Smooth muscle cell (in vitro differentiated cells): ENCODE measurements around the gene STYXL1. TPM values are rescaled to one million over a fixed set of nuclear protein-coding genes. Genes with fewer than 3 reads are reported as not detected.

Experiments
- DNase-seq: peaks from one replicate; lab custom pipeline; 2025; ENCODE audit not compliant: unreplicated experiment; lab: John Stamatoyannopoulos, UW
- H2AFZ ChIP-seq: fragments of 200-600 bp; sonication (generic); 2 replicates; pipeline ENCODE4 v1.6.0; 2016; ENCODE audit warnings: antibody characterized with exemption, low read depth, mild to moderate bottlenecking
- H3F3A ChIP-seq: fragments of 200-600 bp; sonication (generic); 2 replicates; pipeline ENCODE4 v1.6.0; 2017; ENCODE audit warnings: antibody characterized with exemption, low read depth
- H3K27ac ChIP-seq: fragments of 200-600 bp; sonication (generic); 2 replicates; pipeline ENCODE4 v1.5.1; 2016; ENCODE audit warnings: low read depth, mild to moderate bottlenecking
- H3K27me3 ChIP-seq: fragments of 200-600 bp; sonication (generic); 2 replicates; pipeline ENCODE4 v1.6.1; 2016; ENCODE audit warnings: low read depth, mild to moderate bottlenecking
- H3K36me3 ChIP-seq: fragments of 200-600 bp; sonication (generic); 2 replicates; pipeline ENCODE4 v1.5.1; 2016; ENCODE audit warnings: low read depth
- H3K4me1 ChIP-seq: fragments of 200-600 bp; sonication (generic); 2 replicates; pipeline ENCODE4 v1.5.1; 2016; ENCODE audit warnings: low read depth
- H3K4me2 ChIP-seq: fragments of 200-600 bp; sonication (generic); 2 replicates; pipeline ENCODE4 v1.6.0; 2016; ENCODE audit warnings: mild to moderate bottlenecking
- H3K4me3 ChIP-seq: fragments of 200-600 bp; sonication (generic); 2 replicates; pipeline ENCODE4 v1.5.1; 2016; ENCODE audit warnings: mild to moderate bottlenecking
- H3K79me2 ChIP-seq: fragments of 200-600 bp; sonication (generic); 2 replicates; pipeline ENCODE4 v1.6.0; 2016; ENCODE audit warnings: low read depth, mild to moderate bottlenecking
- H3K9ac ChIP-seq: fragments of 200-600 bp; sonication (generic); 2 replicates; pipeline ENCODE4 v1.6.0; 2016; ENCODE audit warnings: low read depth
- H3K9me3 ChIP-seq: fragments of 200-600 bp; sonication (generic); replicated peaks from 2 replicates; pipeline ENCODE4 v1.5.1; 2016; ENCODE audit warnings: low read depth
- H4K20me1 ChIP-seq: fragments of 200-600 bp; sonication (generic); 2 replicates; pipeline ENCODE4 v1.6.0; 2016; ENCODE audit warnings: low read depth
- WGBS: methylation state at CpG from one replicate; pipeline ENCODE4 v1.1.7; 2016; ENCODE audit warnings: low lambda C conversion rate; 5-methylcytosine and 5-hydroxymethylcytosine counted together
- polyA plus RNA-seq: library from polyadenylated mRNA; unstranded; fragments of >200 nt; fragmentation: Nextera tagmentation; extraction: Ambion mirVana; gene quantifications from 2 replicates; pipeline ENCODE4 v1.2.1, GENCODE V29; 2016
- total RNA-seq: library from RNA; depleted of rRNA; stranded (reverse); fragments of >200 nt; gene quantifications from 2 replicates; pipeline ENCODE4 v1.2.3, GENCODE V29; 2014
- TF ChIP-seq, protein P1 (sequence below): fragments of 200-600 bp; sonication (generic); IDR thresholded peaks from 2 replicates; pipeline ENCODE4 v1.5.1; 2017; ENCODE audit warnings: borderline replicate concordance, mild to moderate bottlenecking, antibody characterized with exemption; ENCODE audit not compliant: insufficient read depth, poor library complexity, severe bottlenecking

Gene STYXL1
- total and polyA plus RNA-seq, 2 experiments from 2014 or later, result 75.6 to 84.0 TPM

DNA sequence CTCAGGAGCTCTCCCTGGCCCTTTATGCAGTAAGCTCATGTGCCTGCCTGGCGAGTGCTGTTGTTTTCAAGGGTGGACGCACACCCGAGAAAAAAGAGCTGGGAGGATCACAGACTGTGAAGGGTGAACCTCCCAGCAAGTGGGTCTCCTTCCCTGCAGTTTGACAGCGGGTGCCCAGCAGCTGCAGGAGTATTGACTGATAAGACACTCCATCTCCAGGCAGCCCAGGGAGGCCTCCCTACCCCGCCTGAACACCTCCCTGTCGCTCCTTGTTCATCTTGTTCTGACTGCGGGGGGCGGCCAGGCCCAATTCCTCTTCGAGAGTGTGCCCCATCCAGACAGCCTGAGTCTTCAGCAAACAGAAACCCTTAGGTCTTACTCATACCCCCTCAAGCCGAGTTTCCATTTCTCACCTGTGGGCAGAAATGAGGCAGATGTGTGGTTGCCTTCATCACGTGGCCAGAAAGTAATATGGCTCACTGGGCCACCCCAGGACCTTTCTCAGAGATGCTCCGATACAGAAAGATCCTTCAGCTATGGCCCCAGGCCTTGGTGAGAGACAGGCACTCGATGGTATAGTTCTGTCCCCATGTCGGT lies 17.3 kb upstream of the STYXL1 start:
- H3K4me2 ChIP-seq, result no peak overlapping the region
- no peak overlapping the region for H2AFZ ChIP-seq
- no peak for DNase-seq
- no peak overlapping the region for H3K27ac ChIP-seq
- no peaks in the 10 kb centered on the region for H4K20me1 ChIP-seq
- WGBS, result 94% methylated on average over 14 of the region's 14 CpGs
- no peaks in the 10 kb centered on the region for H3K27me3 ChIP-seq
- H3K9ac ChIP-seq, result no peak overlapping the region
- H3K36me3 ChIP-seq, result no peaks in the 10 kb centered on the region
- no peaks in the 10 kb centered on the region for H3K4me1 ChIP-seq
- no peaks in the 10 kb centered on the region for H3K79me2 ChIP-seq
- no peak overlapping the region for H3K4me3 ChIP-seq
- H3K9me3 ChIP-seq, result no peaks in the 10 kb centered on the region
- TF ChIP-seq, protein P1, sequence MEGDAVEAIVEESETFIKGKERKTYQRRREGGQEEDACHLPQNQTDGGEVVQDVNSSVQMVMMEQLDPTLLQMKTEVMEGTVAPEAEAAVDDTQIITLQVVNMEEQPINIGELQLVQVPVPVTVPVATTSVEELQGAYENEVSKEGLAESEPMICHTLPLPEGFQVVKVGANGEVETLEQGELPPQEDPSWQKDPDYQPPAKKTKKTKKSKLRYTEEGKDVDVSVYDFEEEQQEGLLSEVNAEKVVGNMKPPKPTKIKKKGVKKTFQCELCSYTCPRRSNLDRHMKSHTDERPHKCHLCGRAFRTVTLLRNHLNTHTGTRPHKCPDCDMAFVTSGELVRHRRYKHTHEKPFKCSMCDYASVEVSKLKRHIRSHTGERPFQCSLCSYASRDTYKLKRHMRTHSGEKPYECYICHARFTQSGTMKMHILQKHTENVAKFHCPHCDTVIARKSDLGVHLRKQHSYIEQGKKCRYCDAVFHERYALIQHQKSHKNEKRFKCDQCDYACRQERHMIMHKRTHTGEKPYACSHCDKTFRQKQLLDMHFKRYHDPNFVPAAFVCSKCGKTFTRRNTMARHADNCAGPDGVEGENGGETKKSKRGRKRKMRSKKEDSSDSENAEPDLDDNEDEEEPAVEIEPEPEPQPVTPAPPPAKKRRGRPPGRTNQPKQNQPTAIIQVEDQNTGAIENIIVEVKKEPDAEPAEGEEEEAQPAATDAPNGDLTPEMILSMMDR, result no peak
- H3F3A ChIP-seq, result peaks cover 6% of the 10 kb centered on the region

GRCh38 chr7:76064208-76064970 lies 16.6 kb upstream of the STYXL1 start:
- no peaks in the 10 kb centered on the region for H3K36me3 ChIP-seq
- H3K27ac ChIP-seq, result no peak overlapping the region
- no peaks in the 10 kb centered on the region for H3K79me2 ChIP-seq
- TF ChIP-seq, protein P1, result no peak
- peaks cover 6% of the 10 kb centered on the region for H3F3A ChIP-seq
- no peaks in the 10 kb centered on the region for H3K4me1 ChIP-seq
- H2AFZ ChIP-seq, result no peak overlapping the region
- H3K9ac ChIP-seq, result no peak overlapping the region
- no peaks in the 10 kb centered on the region for H3K27me3 ChIP-seq
- H3K4me2 ChIP-seq, result no peak overlapping the region
- H4K20me1 ChIP-seq, result no peaks in the 10 kb centered on the region
- H3K4me3 ChIP-seq, result no peak overlapping the region
- H3K9me3 ChIP-seq, result no peaks in the 10 kb centered on the region
- no peak for DNase-seq
- 97% methylated on average over 24 of the region's 24 CpGs for WGBS

GRCh38 chr7:76063525-76063924 lies 15.7 kb upstream of the STYXL1 start:
- TF ChIP-seq, protein P1, result no peak
- Histone ChIP-seq H3K9ac (no peak overlapping the region), H3K9me3 (no peaks in the 10 kb centered on the region), H3K36me3 (peaks cover 3% of the 10 kb centered on the region), H3K4me2 (no peak overlapping the region), H3K27me3 (no peaks in the 10 kb centered on the region), H3K4me3 (no peak overlapping the region), H2AFZ (no peak overlapping the region), H4K20me1 (no peaks in the 10 kb centered on the region), H3F3A (peaks cover 6% of the 10 kb centered on the region), H3K27ac (no peak overlapping the region), H3K79me2 (no peaks in the 10 kb centered on the region), H3K4me1 (no peaks in the 10 kb centered on the region)
- WGBS, result 95% methylated on average over 14 of the region's 14 CpGs
- no peak for DNase-seq
